ENCODE data around the gene UBALD1.
A peak's percentile ranks its signal among the peaks of the same experiment; 100 is the strongest.

Gene UBALD1

DNA sequence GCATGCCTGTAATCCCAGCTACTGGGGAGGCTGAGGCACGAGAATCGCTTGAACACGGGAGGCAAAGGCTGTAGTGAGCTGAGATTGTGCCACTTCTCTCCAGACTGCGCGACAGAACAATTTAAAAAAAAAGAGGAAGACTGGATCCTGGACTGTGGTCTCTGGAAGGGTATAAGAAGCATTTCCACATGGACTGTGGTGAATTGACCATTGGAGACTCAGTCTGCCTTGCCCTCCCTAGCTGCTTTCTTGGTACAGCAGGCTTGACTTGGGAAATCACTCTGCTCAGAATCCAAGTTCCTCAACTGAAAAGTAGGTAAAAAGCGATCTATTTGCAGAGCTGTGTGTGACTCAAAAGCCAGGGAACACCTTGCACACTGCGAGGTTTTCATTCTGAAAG lies 8.9 kb upstream of the UBALD1 start:
- no peak overlapping the region for H3K9ac ChIP-seq (ENCODE audit: low read length)
- H3K4me1 ChIP-seq (ENCODE audit: control insufficient read depth, insufficient read depth, low read length) = peaks cover 11% of the 10 kb centered on the region
- H3K36me3 ChIP-seq (ENCODE audit: control insufficient read depth, insufficient read depth, low read length) = no peaks in the 10 kb centered on the region
- no peak overlapping the region for H3K27ac ChIP-seq (ENCODE audit: low read depth, low read length)
- peak overlapping the region; percentile 95 for H3K4me3 ChIP-seq (ENCODE audit: low read length)
- H3K27me3 ChIP-seq (ENCODE audit: control insufficient read depth, insufficient read depth, low read length) = no peaks in the 10 kb centered on the region

- no peak overlapping the region for H3K4me3 ChIP-seq (ENCODE audit: low read length)
- H3K36me3 ChIP-seq (ENCODE audit: control insufficient read depth, insufficient read depth, low read length) = no peaks in the 10 kb centered on the region
- no peaks in the 10 kb centered on the region for H3K27me3 ChIP-seq (ENCODE audit: control insufficient read depth, insufficient read depth, low read length)
- H3K27ac ChIP-seq (ENCODE audit: low read depth, low read length) = no peak overlapping the region
- H3K4me1 ChIP-seq (ENCODE audit: control insufficient read depth, insufficient read depth, low read length) = peaks cover 9% of the 10 kb centered on the region
- H3K9ac ChIP-seq (ENCODE audit: low read length) = no peak overlapping the region
These were observed 4.1 kb upstream of the UBALD1 start for GRCh38 chr16:4618645-4619418.

DNA sequence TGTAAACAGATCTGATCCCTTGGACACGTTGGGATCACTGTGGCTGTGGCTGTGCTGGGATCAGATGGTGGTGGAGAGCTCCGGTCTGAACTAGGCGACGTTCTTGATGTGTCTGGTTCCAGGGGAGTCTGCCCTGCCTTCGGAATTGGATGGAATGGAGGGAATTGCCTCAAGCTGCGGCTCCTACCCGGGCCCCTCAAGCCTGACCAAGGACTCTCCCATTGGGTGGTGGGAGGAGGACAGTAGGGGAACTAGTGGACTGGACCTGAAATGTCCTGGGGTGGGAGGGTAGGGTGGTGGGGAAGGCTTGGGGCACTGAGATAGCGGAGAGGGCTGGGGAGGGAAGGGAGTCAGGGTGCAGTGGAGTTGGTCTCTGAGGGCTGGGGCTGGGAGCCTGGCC lies 3.2 kb upstream of the UBALD1 start:
- Histone ChIP-seq H3K9ac (ENCODE audit: low read length) (no peak overlapping the region), H3K36me3 (ENCODE audit: control insufficient read depth, insufficient read depth, low read length) (no peaks in the 10 kb centered on the region), H3K27ac (ENCODE audit: low read depth, low read length) (peak overlapping the region; percentile 99), H3K4me3 (ENCODE audit: low read length) (no peak overlapping the region), H3K4me1 (ENCODE audit: control insufficient read depth, insufficient read depth, low read length) (peaks cover 15% of the 10 kb centered on the region), H3K27me3 (ENCODE audit: control insufficient read depth, insufficient read depth, low read length) (no peaks in the 10 kb centered on the region)

GRCh38 chr16:4616047-4616811 lies 1.5 kb upstream of the UBALD1 start:
- Histone ChIP-seq H3K4me1 (ENCODE audit: control insufficient read depth, insufficient read depth, low read length) (peaks cover 20% of the 10 kb centered on the region), H3K36me3 (ENCODE audit: control insufficient read depth, insufficient read depth, low read length) (no peaks in the 10 kb centered on the region), H3K9ac (ENCODE audit: low read length) (peak overlapping the region; percentile 84), H3K27ac (ENCODE audit: low read depth, low read length) (peak overlapping the region; percentile 99), H3K27me3 (ENCODE audit: control insufficient read depth, insufficient read depth, low read length) (no peaks in the 10 kb centered on the region), H3K4me3 (ENCODE audit: low read length) (peak overlapping the region; percentile 94)

DNA sequence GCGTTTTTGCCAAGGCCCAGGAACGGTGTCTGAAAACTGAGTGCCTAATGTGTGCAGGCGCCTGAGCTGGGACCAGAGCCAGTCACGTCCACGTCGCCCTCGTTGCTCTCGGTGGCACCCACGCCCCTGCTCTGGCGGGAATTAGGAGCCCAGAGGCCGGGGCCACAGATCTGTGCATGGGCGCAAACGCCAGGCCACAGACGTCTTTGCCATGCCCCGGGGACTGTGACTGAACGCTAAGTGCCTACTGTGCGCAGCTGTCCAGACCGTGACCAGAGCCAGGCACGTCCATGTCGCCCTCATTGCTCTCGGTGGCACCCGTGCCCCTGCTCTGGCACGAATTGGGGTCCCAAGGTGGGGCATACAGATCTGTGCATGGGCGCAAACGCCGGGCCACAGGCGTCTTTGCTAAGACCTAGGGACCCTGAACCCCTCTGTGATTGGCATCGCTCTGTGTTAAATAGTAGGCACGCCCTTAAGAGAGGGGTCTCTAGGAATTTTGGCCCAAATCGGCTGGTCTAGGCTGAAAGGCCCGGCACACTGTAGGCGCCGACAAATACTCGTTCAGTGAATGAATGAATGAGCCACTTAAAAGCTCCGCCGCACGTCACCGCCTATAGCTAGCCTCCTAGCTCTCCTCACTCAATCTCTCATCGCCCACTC lies 827 bp upstream of the UBALD1 start:
- H3K36me3 ChIP-seq (ENCODE audit: control insufficient read depth, insufficient read depth, low read length) = no peaks in the 10 kb centered on the region
- peak overlapping the region; percentile 53 for H3K9ac ChIP-seq (ENCODE audit: low read length)
- peak overlapping the region; percentile 95 for H3K27ac ChIP-seq (ENCODE audit: low read depth, low read length)
- peaks cover 21% of the 10 kb centered on the region for H3K4me1 ChIP-seq (ENCODE audit: control insufficient read depth, insufficient read depth, low read length)
- no peaks in the 10 kb centered on the region for H3K27me3 ChIP-seq (ENCODE audit: control insufficient read depth, insufficient read depth, low read length)
- peak overlapping the region; percentile 94 for H3K4me3 ChIP-seq (ENCODE audit: low read length)

DNA sequence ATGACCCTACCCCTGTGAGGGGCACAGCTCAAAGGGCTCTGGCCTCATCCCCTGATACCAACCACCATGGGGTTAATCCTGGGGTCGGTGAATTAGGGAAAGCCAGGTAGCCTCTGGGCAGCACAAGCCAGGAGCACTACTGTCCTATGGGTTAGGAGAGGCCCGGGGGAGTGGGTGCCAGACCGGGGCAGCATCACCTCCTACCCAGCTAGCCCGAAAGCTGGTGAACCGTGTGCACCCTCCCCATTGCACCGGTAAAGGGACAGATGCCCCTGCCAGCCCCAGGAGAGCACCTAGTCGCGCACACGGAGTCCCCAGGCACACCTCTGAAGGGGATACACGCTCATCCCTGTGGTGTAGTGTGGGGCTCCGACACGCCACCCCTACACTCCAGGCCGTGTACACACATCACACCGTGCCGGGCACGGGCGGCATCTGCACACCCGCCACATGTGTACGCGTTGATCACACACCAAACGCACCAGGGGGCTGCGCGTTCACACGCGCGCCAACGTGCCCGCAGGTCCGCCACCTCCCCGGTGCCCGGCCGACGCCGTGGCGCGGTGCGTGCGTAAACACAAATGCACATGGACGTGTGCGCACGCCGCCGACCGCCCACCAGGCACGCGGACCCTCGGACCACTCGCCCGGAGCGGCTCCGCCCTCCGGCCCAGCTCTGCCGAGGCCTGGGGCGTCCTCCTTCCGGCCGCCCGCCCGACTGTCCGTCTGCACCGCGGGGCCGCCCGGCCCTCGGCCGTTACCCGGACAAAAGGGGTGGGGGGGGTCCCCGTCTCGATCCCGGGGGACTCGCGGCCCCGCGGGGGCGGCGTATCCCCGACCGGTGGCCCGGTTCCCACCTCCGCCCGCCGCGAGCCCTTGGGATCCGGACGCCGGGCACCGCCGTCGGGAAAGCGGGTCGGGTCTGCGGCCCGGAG lies 785 bp downstream of the UBALD1 start:
- peaks cover 21% of the 10 kb centered on the region for H3K4me1 ChIP-seq (ENCODE audit: control insufficient read depth, insufficient read depth, low read length)
- H3K27ac ChIP-seq (ENCODE audit: low read depth, low read length) = peak overlapping the region; percentile 95
- H3K4me3 ChIP-seq (ENCODE audit: low read length) = peak overlapping the region; percentile 94
- no peaks in the 10 kb centered on the region for H3K36me3 ChIP-seq (ENCODE audit: control insufficient read depth, insufficient read depth, low read length)
- peak overlapping the region; percentile 77 for H3K9ac ChIP-seq (ENCODE audit: low read length)
- no peaks in the 10 kb centered on the region for H3K27me3 ChIP-seq (ENCODE audit: control insufficient read depth, insufficient read depth, low read length)

DNA sequence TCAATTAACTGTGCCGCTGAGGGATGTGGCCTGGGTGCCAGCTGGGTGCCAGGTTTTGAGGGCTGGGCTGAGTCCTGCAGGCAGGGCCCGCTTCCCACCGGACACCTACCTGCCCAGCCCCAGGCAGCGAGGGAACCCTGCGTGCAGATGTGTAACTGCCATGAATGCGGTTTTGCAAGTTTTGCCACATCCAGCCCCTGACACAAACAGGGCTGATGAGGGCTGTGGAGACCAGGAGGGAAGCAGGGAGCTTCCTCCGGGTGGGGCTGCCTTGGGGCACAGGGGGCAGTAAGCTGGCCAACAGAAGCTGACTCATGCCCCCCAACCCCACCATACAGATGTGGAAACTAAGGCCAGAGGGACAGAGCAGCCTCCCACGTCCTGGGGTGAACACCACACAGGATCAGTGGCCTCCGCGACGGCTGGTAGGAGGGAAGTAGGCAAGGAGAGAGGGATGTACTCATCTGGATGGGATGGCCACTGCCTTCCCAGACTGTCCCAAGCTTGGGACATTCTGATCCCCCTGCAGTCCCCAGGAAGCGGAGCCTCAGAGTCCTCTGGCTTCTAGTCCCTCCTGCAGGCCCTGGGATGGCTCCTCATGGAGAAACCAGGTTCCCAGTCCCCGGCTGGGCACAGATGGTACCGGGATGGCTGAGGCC lies 1.6 kb downstream of the UBALD1 start:
- peak overlapping the region; percentile 94 for H3K4me3 ChIP-seq (ENCODE audit: low read length)
- H3K4me1 ChIP-seq (ENCODE audit: control insufficient read depth, insufficient read depth, low read length) = peaks cover 21% of the 10 kb centered on the region
- H3K27ac ChIP-seq (ENCODE audit: low read depth, low read length) = peak overlapping the region; percentile 95
- H3K36me3 ChIP-seq (ENCODE audit: control insufficient read depth, insufficient read depth, low read length) = peaks cover 2% of the 10 kb centered on the region
- H3K27me3 ChIP-seq (ENCODE audit: control insufficient read depth, insufficient read depth, low read length) = no peaks in the 10 kb centered on the region
- H3K9ac ChIP-seq (ENCODE audit: low read length) = peak overlapping the region; percentile 77

DNA sequence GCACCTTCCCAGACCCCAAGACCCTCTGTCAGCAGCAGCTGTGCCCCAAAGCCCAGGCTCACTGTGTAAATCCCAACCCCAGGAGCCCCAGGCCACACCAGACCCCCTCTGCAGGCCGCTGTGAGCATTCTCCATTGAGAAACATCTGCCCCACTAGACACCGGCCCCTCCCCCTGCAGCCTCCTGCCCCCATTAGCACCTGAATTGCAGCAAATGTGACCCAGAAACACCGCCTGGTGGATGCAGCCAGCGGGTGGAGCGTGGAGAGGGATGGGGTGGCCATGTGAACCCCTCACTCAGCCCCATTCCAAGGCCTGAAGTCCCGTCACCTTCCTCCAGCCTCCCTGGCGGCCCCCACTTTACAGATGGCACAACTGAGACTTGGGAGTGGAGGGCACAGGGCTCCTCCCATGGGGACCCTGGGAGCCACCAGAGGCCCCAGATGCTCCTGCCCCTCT lies 2.2 kb downstream of the UBALD1 start:
- peaks cover 2% of the 10 kb centered on the region for H3K36me3 ChIP-seq (ENCODE audit: control insufficient read depth, insufficient read depth, low read length)
- peak overlapping the region; percentile 14 for H3K27ac ChIP-seq (ENCODE audit: low read depth, low read length)
- H3K4me1 ChIP-seq (ENCODE audit: control insufficient read depth, insufficient read depth, low read length) = peaks cover 21% of the 10 kb centered on the region
- no peaks in the 10 kb centered on the region for H3K27me3 ChIP-seq (ENCODE audit: control insufficient read depth, insufficient read depth, low read length)
- H3K9ac ChIP-seq (ENCODE audit: low read length) = no peak overlapping the region
- peak overlapping the region; percentile 94 for H3K4me3 ChIP-seq (ENCODE audit: low read length)

DNA sequence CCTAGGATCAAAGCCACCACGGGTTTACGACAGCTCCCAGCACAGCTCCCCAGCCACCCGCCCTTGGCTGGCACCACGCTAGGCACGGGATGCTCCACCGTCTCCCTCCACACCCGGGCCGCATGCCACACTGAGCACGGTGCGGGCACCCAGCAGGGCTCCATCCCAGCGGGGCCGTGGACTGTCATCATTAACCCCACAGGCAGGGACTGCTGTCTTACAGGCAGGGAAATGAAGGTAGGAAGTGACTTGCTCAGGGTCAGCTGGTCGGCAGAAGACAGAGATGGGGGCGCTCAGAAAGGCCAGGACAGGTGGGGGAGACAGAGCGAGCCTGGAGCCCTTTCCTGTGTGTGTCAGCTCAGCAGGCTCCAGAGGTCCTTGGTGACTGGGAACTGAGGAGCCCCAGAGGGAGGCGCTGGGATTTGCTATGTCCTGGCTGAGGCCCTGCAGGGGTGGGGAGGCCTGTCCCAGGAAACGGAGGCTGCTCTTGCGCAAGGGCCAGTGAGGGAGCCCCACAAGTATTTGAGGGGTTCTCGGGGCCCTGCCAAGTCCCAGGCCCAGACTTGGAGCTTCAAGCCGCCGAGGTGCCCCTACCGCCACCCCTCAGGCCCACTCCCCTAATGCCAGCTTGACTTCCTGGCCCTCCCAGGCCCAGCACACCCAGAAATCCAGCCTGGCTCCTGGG lies 3.2 kb downstream of the UBALD1 start:
- Histone ChIP-seq H3K4me3 (ENCODE audit: low read length) (peak overlapping the region; percentile 19), H3K4me1 (ENCODE audit: control insufficient read depth, insufficient read depth, low read length) (peaks cover 21% of the 10 kb centered on the region), H3K27ac (ENCODE audit: low read depth, low read length) (no peak overlapping the region)

GRCh38 chr16:4610011-4611005 lies 4.4 kb downstream of the UBALD1 start:
- Histone ChIP-seq H3K27ac (ENCODE audit: low read depth, low read length) (no peak overlapping the region), H3K4me3 (ENCODE audit: low read length) (no peak overlapping the region), H3K9ac (ENCODE audit: low read length) (no peak overlapping the region), H3K27me3 (ENCODE audit: control insufficient read depth, insufficient read depth, low read length) (no peaks in the 10 kb centered on the region), H3K36me3 (ENCODE audit: control insufficient read depth, insufficient read depth, low read length) (peaks cover 2% of the 10 kb centered on the region), H3K4me1 (ENCODE audit: control insufficient read depth, insufficient read depth, low read length) (peaks cover 15% of the 10 kb centered on the region)

More for the DNA sequence above, 3.2 kb downstream of the UBALD1 start:
- Histone ChIP-seq H3K36me3 (ENCODE audit: control insufficient read depth, insufficient read depth, low read length) (peaks cover 2% of the 10 kb centered on the region), H3K27me3 (ENCODE audit: control insufficient read depth, insufficient read depth, low read length) (no peaks in the 10 kb centered on the region), H3K9ac (ENCODE audit: low read length) (no peak overlapping the region)

Measured in rectal smooth muscle tissue (tissue), 1 donor.